HL-60/S4 treated with retinoic acid at 250 ng/mL for 4 days and 3 days (cell line): ENCODE results near the gene PKD2L1.
"Not testable (repeated sequence)": the region's sequence is repeated elsewhere in the genome, so short reads cannot be mapped to it uniquely, and the experiment has no call there.

Source experiments
- in situ Hi-C: fragments of 300-500 bp; cut with MboI; formaldehyde crosslinking; loops from 2 replicates; pipeline ENCODE4 v1.7.0; 2022; ENCODE audit warnings: low sequenced_read_pairs

PKD2L1 gene

GRCh38 chr10:100330079-100330478 lies at the start of gene PKD2L1:
TSS of gene PKD2L1 (minus strand) at chr10:100330228. CDS start at chr10:100330103, 125 bp downstream.
- in situ Hi-C loops, result loop anchor here (10.0 kb wide), 1 partner anchor 185 kb away; the partner anchor contains the start of gene SEC31B

DNA sequence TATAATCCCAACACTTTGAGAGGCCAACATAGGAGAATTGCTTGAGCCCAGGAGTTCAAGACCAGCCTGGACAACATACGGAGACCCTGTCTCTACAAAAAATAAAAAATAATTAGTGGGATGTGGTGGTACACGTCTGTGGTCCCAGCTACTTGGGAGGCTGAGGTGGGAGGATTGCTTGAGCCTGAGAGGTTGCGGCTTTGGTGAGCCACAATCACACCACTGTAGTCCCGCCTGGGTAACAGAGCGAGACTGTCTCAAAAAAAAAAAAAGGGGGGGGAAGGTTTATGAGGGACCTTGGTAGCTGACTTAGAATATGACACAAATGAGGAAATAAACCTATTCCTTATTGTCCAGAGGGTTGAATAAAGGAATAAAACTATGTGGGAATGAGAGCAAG lies 47.8 kb upstream of the PKD2L1 start:
- in situ Hi-C loops, result no loop called here

- in situ Hi-C loops, result not testable (repeated sequence)
These were observed 46.6 kb upstream of the PKD2L1 start for GRCh38 chr10:100376656-100377055.

GRCh38 chr10:100374677-100375353 lies 44.8 kb upstream of the PKD2L1 start:
- in situ Hi-C loops, result not testable (repeated sequence)

DNA sequence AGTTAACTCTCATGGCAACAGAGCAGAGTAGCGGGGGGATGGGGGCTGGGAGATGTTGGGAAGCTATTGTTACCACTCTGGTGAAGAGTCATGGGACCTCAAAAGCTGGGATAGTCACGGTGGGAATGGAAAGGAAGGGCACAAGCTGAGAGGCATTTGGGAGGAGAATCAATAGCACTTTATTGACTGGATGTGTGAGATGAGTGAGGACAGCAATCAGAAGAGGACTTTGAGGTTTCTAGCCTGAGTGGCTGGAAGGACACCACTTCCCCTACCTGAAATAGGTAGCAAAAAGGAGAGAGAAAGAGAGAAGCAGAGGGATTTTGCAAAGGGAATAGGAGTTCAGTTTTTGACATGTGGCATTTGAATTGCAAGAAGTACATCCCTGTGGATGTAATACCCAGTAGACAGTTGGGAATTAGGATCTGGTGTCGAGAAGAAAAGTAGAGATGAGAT lies 44.2 kb upstream of the PKD2L1 start:
- in situ Hi-C loops, result no loop called here

GRCh38 chr10:100373298-100374199 lies 43.5 kb upstream of the PKD2L1 start:
- in situ Hi-C loops, result no loop called here

DNA sequence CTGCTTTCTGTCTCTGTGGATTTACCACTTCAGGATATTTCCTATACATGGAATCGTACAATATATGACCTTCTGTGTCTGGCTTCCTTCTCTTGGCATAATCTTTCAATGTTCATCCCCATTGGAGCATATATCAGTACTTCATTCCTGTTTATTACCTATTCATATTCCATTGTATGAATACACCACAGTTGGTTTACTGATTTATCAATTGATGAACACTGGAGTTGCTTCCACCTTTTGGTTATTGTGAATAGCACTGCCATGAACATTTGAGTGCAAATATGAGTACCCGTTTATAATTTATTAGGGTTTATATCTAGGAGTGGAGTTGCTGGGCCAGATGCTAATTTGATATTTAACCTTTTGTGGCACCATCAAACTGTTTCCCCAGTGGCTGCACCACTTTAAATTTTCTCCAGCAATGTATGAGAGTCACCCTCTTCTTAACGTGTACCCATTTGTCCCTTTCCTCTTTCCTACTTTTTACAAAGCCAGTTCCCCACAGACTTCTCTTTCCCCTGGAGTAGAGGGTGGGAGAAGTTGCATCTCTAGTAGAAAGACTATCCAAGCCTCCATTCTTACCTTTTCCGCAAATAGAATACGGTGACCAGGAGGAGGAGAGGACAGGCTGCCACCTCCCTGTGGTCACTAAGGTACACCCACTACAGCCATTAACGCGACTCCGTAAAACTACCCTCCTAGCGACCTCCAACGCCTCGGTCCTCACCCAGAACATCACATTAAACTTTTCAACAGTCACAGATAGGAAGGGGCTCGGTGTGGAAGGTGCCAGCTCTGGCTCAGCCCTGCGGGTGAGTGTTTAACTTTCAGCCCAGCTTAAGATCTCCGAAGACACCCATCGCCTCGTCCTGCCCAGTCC lies 42.6 kb upstream of the PKD2L1 start:
- in situ Hi-C loops, result no loop called here

DNA sequence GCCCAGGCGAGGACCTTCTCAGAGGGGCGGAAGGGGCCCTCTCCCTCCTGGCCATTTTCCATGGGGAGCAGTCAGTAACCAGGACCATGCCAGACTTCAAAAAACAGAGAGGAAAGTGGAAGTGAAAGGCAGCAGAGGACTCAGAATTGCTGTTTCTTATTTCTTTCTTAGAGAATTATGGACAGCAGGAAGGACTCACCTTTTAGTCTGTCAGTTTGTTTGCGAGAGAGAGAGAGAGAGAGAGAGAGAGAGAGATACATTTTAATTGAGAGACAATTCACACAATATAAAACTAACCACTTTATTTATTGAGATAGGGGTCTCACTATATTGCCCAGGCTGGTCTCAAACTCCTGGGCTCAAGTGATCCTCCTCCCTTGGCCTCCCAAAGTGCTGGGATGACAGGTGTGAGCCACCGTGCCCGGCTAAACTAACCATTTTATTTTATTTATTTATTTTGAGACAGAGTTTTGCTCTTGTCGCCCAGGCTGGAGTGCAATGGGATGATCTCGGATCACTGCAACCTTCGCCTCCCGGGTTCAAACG lies 41.5 kb upstream of the PKD2L1 start:
- in situ Hi-C loops, result no loop called here

DNA sequence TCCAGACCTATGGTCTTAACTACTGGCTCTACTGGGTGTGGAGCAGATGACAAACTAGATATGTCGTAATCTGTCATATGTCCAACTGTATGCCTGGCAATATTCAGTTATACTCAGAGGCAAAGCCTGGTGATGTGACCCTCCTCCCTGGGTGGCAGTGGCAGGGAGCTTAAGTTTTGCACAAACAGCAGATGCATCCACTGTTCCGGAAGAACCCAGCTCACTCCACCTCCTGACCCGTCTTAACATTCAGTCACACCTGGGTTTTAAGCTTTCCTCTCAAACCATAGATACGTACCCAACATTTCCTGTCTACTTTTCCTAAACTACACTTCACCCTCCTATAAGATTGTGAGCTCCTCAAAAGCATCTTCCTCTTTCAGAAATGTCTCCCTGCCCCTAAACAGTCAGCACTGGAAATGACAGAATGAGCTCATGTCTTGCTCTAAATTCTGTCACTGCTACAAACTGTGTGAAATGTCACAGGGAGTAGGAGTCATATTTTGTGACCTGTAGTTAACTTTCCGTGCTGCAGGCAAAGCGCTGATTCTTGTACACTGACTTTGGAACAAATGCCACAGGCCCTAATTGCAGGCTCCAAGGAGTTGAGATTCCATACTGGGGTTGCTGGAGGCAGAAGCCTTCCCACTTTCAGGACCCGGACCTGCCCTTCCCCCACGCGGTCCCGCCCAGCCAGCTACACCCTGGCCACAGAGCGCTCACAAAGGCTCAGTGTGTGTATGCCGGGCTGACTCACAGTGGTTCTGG lies 40.9 kb upstream of the PKD2L1 start:
- in situ Hi-C loops, result no loop called here

- in situ Hi-C loops, result no loop called here
These were observed 38.7 kb upstream of the PKD2L1 start for GRCh38 chr10:100368721-100369120.

DNA sequence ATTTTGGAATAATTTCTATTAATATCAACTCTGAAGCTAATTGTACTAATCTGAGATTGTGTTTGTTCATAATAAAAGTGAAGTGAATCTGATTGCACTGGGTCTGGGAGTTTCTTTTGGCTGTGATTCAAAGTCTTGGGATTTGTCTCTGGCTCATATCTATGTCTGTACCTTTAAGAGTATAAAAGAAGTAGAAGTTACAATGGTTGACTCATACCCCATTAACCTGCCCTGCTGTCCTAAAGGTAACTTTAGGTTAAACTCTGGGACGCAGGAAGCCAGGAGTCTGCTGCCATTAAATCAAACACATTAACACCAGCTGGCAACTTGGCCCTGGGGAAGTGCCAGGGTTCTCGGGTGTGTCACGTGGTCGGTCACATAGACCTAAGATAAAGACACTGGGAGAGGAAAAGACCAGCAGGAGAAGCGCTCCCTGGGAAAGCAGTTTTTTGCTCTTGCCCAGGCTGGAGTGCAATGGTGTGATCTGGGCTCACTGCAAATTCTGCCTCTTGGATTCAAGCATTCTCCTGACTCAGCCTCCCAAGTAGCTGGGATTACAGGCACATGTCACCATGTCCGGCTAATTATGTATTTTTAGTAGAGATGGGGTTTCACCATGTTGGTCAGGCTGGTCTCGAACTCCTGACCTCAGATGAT lies 34.8 kb upstream of the PKD2L1 start:
- in situ Hi-C loops, result no loop called here

DNA sequence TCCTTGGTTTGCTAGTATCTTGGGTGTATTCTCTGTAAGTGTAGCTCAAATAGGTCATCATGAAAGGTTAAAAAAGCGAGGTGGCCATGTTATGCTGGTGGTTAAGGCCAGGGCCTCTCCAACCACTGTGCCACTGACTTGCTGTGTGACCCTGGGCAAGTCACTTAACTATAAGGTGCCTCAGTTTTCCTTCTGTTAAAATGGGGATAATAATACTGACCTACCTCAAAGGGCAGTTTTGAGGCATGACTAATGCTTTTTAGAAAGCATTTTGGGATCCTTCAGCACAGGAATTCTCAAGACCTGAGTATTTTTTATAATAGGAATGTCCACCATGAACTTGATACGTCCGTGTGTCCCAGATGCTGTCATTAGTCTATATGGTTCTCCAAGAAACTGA lies 34.1 kb upstream of the PKD2L1 start:
- in situ Hi-C loops, result no loop called here

- in situ Hi-C loops, result no loop called here
These were observed 32.8 kb upstream of the PKD2L1 start for GRCh38 chr10:100362570-100363496.

- in situ Hi-C loops, result no loop called here
These were observed 30.2 kb upstream of the PKD2L1 start for GRCh38 chr10:100360234-100360633.

GRCh38 chr10:100359529-100360150 lies 29.6 kb upstream of the PKD2L1 start:
- in situ Hi-C loops, result no loop called here

- in situ Hi-C loops, result no loop called here
These were observed 29.0 kb upstream of the PKD2L1 start for GRCh38 chr10:100359030-100359432.

DNA sequence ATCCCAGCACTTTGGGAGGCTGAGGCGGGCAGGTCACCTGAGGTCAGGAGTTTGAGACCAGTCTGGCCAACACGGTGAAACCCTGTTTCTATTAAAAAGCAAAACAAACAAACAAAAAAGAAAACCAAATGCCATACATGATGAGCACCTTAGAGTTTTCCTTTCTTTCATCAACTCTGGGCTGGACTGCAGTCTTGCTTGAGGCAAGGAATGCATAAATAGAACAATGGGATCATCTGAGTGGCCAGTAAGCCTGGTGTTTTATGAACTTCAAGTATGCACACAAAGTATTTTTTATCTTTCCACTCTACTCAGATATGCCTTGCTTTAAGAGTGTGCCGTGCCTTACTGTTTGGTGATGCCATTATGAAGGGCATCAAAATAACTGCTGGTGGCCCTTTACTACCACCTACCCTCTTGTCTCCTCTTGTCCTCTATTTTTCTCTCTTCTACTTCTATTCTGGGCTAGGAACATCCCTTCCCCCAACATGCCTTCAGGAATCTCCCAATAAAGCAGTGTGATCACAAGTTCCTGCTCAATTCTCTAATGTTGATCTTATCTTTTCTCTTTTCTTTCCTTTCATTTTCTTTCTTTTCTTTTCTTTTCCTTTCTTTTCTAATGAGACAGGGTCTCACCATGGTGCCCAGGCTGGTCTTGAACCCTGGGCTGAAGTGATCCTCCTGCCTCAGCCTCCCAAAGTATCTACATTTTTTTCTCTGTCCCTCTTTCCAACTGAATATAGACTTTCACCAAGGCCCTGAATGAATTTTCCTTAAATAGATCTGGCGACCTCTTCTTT lies 27.2 kb upstream of the PKD2L1 start:
- in situ Hi-C loops, result no loop called here
